ENCODE measurements around the gene STK39. TPM values are rescaled to one million over a fixed set of nuclear protein-coding genes. Genes with fewer than 3 reads are reported as not detected.

The STK39 gene
- total RNA-seq, 1 experiment from 2014 or later: 22.1 TPM

GRCh38 chr2:168286535-168286934 is 39.1 kb upstream of the STK39 start:
- H3K4me2 ChIP-seq (ENCODE audit: insufficient read depth, insufficient read length, low read length): no peak overlapping the region
- H2BK20ac ChIP-seq (ENCODE audit: low read depth, low read length, poor library complexity, severe bottlenecking): no peak overlapping the region
- Mint-ChIP-seq H3K27me3 (ENCODE audit: low read depth) (no peaks in the 10 kb centered on the region), H3K27ac (no peak overlapping the region), H3K9me3 (no peaks in the 10 kb centered on the region), H3K4me1 (peaks cover 0 to 7% of the 10 kb centered on the region in 2 experiments; a peak in 1 of 4 replicates), H3K36me3 (ENCODE audit: insufficient read depth in 1 of 3, low read depth in 3 of 3) (no peaks in the 10 kb centered on the region), H3K4me3 (no peak overlapping the region)
- H2BK12ac ChIP-seq (ENCODE audit: insufficient read length, low read depth, low read length): no peak overlapping the region
- no peak overlapping the region for H3K18ac ChIP-seq (ENCODE audit: insufficient read length, low read depth, low read length)
- TF ChIP-seq CTCF (conservative IDR thresholded peaks at IDR 0.05): no peak
- no peaks in the 10 kb centered on the region for H3K79me1 ChIP-seq (ENCODE audit: insufficient read depth, low read depth, low read length, poor library complexity, severe bottlenecking)
- H3K4me1 ChIP-seq (ENCODE audit: insufficient read depth, low read length): 0 out of 2 replicates have a peak, but pooled peaks cover 2% of the 10 kb centered on the region
- H3K14ac ChIP-seq (ENCODE audit: insufficient read depth, low read length): no peak overlapping the region
- no peak overlapping the region for H3K9ac ChIP-seq (ENCODE audit: extremely low read depth, insufficient read length, low read length)
- H3K4ac ChIP-seq (ENCODE audit: low read depth, low read length): no peak overlapping the region
- no peaks in the 10 kb centered on the region for H4K20me1 ChIP-seq (ENCODE audit: control insufficient read depth, insufficient read depth, insufficient read length)
- H2BK120ac ChIP-seq (ENCODE audit: low read depth, low read length, poor library complexity, severe bottlenecking): no peak overlapping the region
- H2AFZ ChIP-seq (ENCODE audit: low read length): no peak overlapping the region
- WGBS (ENCODE audit: extremely low coverage, insufficient read length, low lambda C conversion rate): no CpG with 5 or more reads among the region's 2 CpGs
- no peak overlapping the region for H4K91ac ChIP-seq (ENCODE audit: insufficient read length, low read depth, low read length)
- H2BK15ac ChIP-seq (ENCODE audit: low read depth, low read length): no peak overlapping the region
- H4K8ac ChIP-seq (replicated peaks; ENCODE audit: insufficient read length, low read depth, low read length): no peak overlapping the region
- H3K9me3 ChIP-seq (ENCODE audit: control insufficient read depth, low read depth, low read length): no peaks in the 10 kb centered on the region
- H3K23me2 ChIP-seq (ENCODE audit: insufficient read length, low read depth, low read length, poor library complexity, severe bottlenecking): no peaks in the 10 kb centered on the region
- no peak overlapping the region for H4K5ac ChIP-seq (ENCODE audit: insufficient read length, low read depth, low read length)
- H2AK5ac ChIP-seq (ENCODE audit: insufficient read length, low read length): no peak overlapping the region
- no peak overlapping the region for H3K23ac ChIP-seq (ENCODE audit: insufficient read length, low read depth, low read length)
- H3K27me3 ChIP-seq (ENCODE audit: insufficient read depth, low read length): no peaks in the 10 kb centered on the region
- no peak overlapping the region for H3K27ac ChIP-seq (ENCODE audit: insufficient read length, low read depth, low read length)
- no peak overlapping the region for H3K56ac ChIP-seq (ENCODE audit: insufficient read length, low read depth, low read length)
- DNase-seq: no peak
- H3T11ph ChIP-seq (ENCODE audit: low read length): no peak overlapping the region
- no peak overlapping the region for H2BK5ac ChIP-seq (ENCODE audit: insufficient read length, low read length)
- H3K79me2 ChIP-seq (ENCODE audit: insufficient read depth, low read length): no peaks in the 10 kb centered on the region
